Retinal pigment epithelial cell (primary cell): ENCODE results near the gene ARHGAP44.

ENCODE experiments used
- DNase-seq: peaks from one replicate; pipeline ENCODE4 v3.0.0-alpha.2; 2010; ENCODE audit warnings: low read depth
- H3K4me3 ChIP-seq: 2 replicates; pipeline ENCODE4 v1.5.1; 2011; ENCODE audit warnings: mild to moderate bottlenecking, low read length, control low read depth, moderate library complexity
- TF ChIP-seq, protein P1 (sequence below): conservative IDR thresholded peaks from 2 replicates; pipeline ENCODE4 v1.5.1; 2011; ENCODE audit warnings: low read depth, low read length, control low read depth, inconsistent platforms

The ARHGAP44 gene

DNA sequence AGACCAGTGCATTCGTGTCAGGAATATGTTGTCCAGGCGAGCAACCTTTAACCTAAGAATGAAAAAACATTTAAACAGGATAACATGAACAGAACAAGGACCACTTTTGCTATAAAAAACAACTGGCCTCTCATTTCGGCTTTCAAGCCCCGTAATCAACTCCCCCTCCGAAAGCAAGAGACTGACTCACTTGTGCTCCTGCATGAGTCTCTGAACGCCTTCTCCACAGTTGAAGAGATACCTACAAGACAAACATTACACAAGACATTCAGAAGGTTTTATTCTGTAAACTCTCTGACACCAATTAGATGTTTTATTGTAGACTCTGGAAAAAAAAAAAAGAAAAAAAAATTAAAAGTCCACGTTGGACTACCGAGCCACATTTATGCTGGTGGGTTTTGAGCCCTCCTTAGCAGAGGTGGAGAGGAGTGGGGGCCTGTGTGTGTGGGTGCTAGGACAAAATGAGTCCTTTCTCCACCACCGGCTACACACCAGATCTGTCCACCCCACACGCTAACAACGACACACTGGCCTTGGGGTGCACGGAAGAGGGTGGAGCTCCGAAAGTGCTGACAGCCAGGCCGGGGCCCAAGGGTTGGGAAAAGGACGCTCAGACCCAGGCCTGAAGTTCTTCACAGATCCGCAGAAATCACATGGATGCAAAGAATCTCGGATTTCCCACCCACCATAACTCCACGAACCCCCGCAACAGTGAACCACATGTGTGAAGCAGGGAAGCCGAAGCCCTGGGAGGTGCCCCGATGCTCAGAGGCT is 227.8 kb downstream of the ARHGAP44 start:
- DNase-seq = no peak
- H3K4me3 ChIP-seq = peak overlapping the region; percentile 93
- TF ChIP-seq, protein P1, sequence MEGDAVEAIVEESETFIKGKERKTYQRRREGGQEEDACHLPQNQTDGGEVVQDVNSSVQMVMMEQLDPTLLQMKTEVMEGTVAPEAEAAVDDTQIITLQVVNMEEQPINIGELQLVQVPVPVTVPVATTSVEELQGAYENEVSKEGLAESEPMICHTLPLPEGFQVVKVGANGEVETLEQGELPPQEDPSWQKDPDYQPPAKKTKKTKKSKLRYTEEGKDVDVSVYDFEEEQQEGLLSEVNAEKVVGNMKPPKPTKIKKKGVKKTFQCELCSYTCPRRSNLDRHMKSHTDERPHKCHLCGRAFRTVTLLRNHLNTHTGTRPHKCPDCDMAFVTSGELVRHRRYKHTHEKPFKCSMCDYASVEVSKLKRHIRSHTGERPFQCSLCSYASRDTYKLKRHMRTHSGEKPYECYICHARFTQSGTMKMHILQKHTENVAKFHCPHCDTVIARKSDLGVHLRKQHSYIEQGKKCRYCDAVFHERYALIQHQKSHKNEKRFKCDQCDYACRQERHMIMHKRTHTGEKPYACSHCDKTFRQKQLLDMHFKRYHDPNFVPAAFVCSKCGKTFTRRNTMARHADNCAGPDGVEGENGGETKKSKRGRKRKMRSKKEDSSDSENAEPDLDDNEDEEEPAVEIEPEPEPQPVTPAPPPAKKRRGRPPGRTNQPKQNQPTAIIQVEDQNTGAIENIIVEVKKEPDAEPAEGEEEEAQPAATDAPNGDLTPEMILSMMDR = no peak

DNA sequence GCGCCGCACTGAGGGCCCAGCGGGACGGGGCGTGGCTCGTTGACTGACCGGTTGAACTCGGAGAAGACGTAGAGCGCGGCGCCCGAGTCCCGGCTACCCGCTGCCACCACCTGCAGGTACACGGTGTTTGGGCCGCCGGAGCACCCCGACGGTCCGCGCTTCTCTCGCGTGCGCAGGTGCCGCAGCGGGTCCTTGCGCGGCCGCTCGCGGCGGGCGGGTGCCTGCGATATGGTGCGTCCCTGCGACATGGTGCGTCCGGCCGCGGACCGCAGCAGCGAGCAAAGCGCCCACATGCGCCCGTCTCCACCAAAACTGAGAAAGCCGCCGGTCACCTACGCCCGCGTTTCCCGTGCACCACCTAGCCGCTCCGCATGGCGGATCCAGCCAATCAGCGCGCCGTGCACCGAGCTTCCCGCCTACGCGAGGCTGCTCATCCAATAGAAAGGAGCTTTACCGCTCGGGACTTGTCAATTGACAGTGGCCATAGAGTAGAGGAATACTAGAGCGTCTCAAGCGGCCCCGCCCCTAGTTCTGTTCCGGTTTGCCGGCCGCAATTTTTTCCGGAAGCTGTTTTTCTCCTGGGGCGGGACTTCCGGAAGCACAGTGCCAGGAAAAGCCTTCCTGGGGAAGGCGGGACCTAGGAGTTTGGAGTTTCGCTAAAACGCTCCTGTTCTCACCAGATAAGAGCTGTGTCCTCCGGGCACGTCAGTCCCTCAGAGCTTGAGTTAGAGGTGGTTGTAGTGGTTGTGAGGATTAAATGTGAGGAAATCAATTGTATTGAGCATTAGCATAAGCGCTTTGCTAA is 228.6 kb downstream of the ARHGAP44 start, which contains the start of gene ELAC2:
Gene ELAC2, minus strand, starts transcription at position 373 of the 805 bp plus-strand sequence. Its CDS starts 80 bp downstream, at position 293.
- DNase-seq = peak; percentile 96
- TF ChIP-seq, protein P1 = no peak
- peak within 1 kb of the TSS; percentile 93 for H3K4me3 ChIP-seq

DNA sequence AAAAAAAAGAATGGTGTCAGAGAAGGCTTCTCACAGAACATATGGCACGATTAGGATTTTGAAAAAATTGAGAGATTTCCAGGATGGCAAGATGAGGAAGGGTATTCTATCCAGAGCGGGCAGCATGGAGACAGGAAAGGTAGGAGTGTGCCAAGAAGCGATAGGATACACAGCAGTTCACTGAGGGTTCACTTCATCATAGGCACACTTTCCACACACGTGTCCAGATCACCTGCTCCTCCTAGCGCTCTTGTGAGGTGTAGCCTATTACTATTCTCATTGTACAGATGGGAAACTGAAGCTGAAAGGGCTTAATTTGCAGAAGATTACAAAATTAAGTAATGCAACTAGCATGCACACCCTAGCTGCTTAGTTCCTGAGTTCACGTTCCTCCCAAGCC is 234.7 kb downstream of the ARHGAP44 start:
- TF ChIP-seq, protein P1 = no peak
- no peak overlapping the region for H3K4me3 ChIP-seq
- DNase-seq = no peak

DNA sequence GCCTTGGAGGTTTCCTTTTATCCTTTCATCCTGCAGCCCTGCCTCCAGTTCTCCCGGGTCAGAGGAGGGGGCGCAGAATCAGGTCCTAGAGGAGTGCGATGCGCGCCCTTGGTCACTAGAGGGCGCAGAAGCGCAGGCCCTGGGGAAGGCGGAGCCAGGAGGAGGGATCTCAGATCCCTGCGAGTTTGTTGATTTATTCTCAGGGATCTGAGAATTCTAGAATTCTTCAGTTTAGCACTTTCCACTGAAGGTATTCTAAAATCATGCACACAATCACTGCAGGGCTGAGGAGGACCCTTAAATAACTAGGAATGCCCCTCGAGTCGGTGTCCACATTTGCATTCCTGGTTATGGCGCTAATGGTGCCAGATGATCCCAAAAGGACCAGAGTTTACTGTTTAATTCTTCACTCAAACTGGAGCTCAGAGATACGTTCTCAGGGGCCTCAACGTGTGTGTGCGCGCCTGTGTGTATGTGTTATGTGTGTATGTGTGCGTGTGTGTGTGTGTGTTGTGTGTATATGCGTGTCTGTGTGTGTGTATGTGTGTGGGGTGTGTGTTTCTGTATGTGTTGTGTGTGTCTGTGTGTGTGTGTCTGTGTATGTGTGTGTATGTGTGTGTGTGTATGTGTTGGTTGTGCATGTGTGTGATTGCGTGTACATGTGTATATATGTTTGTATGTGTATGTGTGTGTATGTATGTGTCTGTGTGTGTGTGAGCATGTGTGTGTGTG is 235.4 kb downstream of the ARHGAP44 start:
- no peak overlapping the region for H3K4me3 ChIP-seq
- TF ChIP-seq, protein P1 = peak; percentile 100
- DNase-seq = peak; percentile 10

DNA sequence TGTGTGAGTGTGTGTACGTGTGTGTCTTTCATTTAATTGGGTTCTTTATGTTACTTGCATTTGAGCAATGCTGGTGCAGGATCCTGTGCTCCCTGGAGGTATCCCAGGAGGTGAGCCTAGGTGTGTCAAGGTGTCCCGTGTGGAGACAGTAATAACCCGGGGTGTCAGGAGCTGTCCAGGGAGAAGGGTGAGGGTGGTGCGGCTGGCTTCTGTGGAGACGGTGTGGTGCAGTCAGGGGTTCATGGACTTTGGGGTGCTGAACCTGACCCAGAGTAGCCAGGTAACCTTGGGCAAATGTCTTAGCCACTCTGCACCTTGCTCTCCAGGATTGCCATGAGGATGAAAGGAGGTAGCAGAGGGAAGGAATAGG is 235.9 kb downstream of the ARHGAP44 start:
- TF ChIP-seq, protein P1 = no peak
- DNase-seq = no peak
- H3K4me3 ChIP-seq = no peak overlapping the region

DNA sequence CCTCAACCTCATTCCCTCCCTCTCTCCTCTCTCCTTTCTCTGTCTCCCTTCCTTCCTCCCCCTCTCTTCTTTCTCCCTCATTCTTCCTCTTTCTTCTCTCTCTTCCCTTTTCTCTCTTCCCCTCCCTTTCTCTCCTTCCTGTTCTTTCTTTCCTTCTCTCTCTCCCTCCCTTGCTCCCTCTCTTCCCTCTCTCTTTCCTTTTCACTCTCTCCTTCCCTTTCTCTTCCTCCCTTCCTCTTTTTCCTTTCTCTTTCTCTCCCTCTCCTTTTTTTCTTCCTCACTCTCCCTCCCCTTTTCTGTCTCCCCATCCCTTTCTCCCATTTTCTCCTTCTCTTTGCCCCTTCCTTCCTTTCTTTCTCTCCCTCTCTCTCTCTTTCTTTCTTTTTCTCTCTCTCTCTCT is 236.4 kb downstream of the ARHGAP44 start:
- no peak overlapping the region for H3K4me3 ChIP-seq
- DNase-seq = no peak
- TF ChIP-seq, protein P1 = no peak
